Measurements from ENCODE around the gene PER3. TPM values are rescaled to one million over a fixed set of nuclear protein-coding genes. Genes with fewer than 3 reads are reported as not detected.

PER3 gene
- total and polyA plus RNA-seq, 2 experiments from 2014 or later: 1.9 to 2.7 TPM

DNA sequence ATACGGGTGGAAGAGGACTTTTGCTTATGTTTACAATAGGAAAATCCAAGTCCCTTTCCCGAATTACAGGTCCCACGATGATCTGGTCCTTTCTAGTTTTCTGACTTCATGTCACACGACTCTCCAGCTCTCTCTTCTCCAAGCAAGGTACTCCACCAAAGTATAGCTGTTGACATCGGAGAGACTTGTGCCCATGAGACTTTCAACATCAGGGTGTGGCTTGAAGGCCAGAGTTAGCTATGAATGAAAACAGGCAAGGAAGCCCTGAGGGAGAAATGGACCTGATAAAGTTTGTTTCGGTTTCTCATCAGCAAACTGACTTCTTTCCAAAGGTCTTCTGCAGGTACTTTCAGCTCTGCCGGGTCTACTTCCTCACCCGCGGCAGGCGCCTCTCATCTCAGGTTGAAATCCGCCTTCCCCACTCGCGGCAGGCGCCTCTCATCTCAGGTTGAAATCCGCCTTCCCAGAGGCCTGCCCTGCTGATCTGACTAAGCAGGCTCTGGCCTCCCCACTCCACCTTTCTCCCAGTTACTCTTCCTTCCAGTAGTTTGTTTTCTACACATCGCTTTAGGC, 2.1 kb upstream of the PER3 start:
- Histone ChIP-seq H2AFZ (no peak overlapping the region), H3K4me2 (no peak overlapping the region), H3K36me3 (replicated peaks; ENCODE audit: insufficient read depth, low read depth) (no peaks in the 10 kb centered on the region), H3K9me3 (ENCODE audit: low read depth) (no peaks in the 10 kb centered on the region), H3K79me2 (no peaks in the 10 kb centered on the region), H3K27ac (no peak overlapping the region), H3K27me3 (no peaks in the 10 kb centered on the region), H3K4me3 (no peak overlapping the region), H4K20me1 (ENCODE audit: insufficient read depth, poor library complexity, severe bottlenecking) (no peaks in the 10 kb centered on the region), H3K9me2 (replicated peaks; ENCODE audit: insufficient read depth) (no peaks in the 10 kb centered on the region), H3K4me1 (ENCODE audit: insufficient read depth) (peaks cover 4% of the 10 kb centered on the region)
- DNase-seq (ENCODE audit: low spot score): no peak
- TF ChIP-seq, protein P1, sequence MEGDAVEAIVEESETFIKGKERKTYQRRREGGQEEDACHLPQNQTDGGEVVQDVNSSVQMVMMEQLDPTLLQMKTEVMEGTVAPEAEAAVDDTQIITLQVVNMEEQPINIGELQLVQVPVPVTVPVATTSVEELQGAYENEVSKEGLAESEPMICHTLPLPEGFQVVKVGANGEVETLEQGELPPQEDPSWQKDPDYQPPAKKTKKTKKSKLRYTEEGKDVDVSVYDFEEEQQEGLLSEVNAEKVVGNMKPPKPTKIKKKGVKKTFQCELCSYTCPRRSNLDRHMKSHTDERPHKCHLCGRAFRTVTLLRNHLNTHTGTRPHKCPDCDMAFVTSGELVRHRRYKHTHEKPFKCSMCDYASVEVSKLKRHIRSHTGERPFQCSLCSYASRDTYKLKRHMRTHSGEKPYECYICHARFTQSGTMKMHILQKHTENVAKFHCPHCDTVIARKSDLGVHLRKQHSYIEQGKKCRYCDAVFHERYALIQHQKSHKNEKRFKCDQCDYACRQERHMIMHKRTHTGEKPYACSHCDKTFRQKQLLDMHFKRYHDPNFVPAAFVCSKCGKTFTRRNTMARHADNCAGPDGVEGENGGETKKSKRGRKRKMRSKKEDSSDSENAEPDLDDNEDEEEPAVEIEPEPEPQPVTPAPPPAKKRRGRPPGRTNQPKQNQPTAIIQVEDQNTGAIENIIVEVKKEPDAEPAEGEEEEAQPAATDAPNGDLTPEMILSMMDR (IDR thresholded peaks at IDR 0.05; ENCODE audit: poor library complexity): no peak
- no peak for TF ChIP-seq EZH2phosphoT487 (IDR thresholded peaks at IDR 0.05; ENCODE audit: low read depth, severe bottlenecking, unreplicated experiment)
- no peak for TF ChIP-seq EZH2 (IDR thresholded peaks at IDR 0.05; ENCODE audit: borderline replicate concordance)
- WGBS (ENCODE audit: low lambda C conversion rate, missing lambda C conversion rate): 94% methylated on average over 16 of the region's 16 CpGs

- no peaks in the 10 kb centered on the region for H3K36me3 ChIP-seq (replicated peaks; ENCODE audit: insufficient read depth, low read depth)
- no peaks in the 10 kb centered on the region for H3K9me3 ChIP-seq (ENCODE audit: low read depth)
- peak overlapping the region; percentile 64 for H3K4me3 ChIP-seq
- 25% methylated on average over 6 of the region's 34 CpGs for WGBS (ENCODE audit: low lambda C conversion rate, missing lambda C conversion rate)
- peak overlapping the region; percentile 51 for H3K27ac ChIP-seq
- DNase-seq (ENCODE audit: low spot score): peak; percentile 77
- no peaks in the 10 kb centered on the region for H3K79me2 ChIP-seq
- H3K27me3 ChIP-seq: no peaks in the 10 kb centered on the region
- no peak for TF ChIP-seq EZH2 (IDR thresholded peaks at IDR 0.05; ENCODE audit: borderline replicate concordance)
- TF ChIP-seq, protein P1 (IDR thresholded peaks at IDR 0.05; ENCODE audit: poor library complexity): no peak
- TF ChIP-seq EZH2phosphoT487 (IDR thresholded peaks at IDR 0.05; ENCODE audit: low read depth, severe bottlenecking, unreplicated experiment): no peak
- H2AFZ ChIP-seq: peak overlapping the region; percentile 93
- H3K4me1 ChIP-seq (ENCODE audit: insufficient read depth): peaks cover 4% of the 10 kb centered on the region
- H3K4me2 ChIP-seq: peak overlapping the region; percentile 95
- no peaks in the 10 kb centered on the region for H4K20me1 ChIP-seq (ENCODE audit: insufficient read depth, poor library complexity, severe bottlenecking)
- H3K9me2 ChIP-seq (replicated peaks; ENCODE audit: insufficient read depth): no peaks in the 10 kb centered on the region
These were observed 846 bp upstream of the PER3 start for GRCh38 chr1:7783178-7783711.

GRCh38 chr1:7784492-7785071, 491 bp downstream of the PER3 start:
- 77% methylated on average over 38 of the region's 52 CpGs for WGBS (ENCODE audit: low lambda C conversion rate, missing lambda C conversion rate)
- Histone ChIP-seq H3K4me2 (peak overlapping the region; percentile 79), H3K36me3 (replicated peaks; ENCODE audit: insufficient read depth, low read depth) (no peaks in the 10 kb centered on the region), H3K4me3 (no peak overlapping the region), H3K9me3 (ENCODE audit: low read depth) (no peaks in the 10 kb centered on the region), H3K79me2 (no peaks in the 10 kb centered on the region), H3K4me1 (ENCODE audit: insufficient read depth) (peaks cover 4% of the 10 kb centered on the region), H3K9me2 (replicated peaks; ENCODE audit: insufficient read depth) (no peaks in the 10 kb centered on the region), H3K27ac (peak overlapping the region; percentile 82), H2AFZ (peak overlapping the region; percentile 84), H3K27me3 (no peaks in the 10 kb centered on the region), H4K20me1 (ENCODE audit: insufficient read depth, poor library complexity, severe bottlenecking) (no peaks in the 10 kb centered on the region)
- DNase-seq (ENCODE audit: low spot score): no peak
- TF ChIP-seq EZH2 (IDR thresholded peaks at IDR 0.05; ENCODE audit: borderline replicate concordance) (no peak), EZH2phosphoT487 (IDR thresholded peaks at IDR 0.05; ENCODE audit: low read depth, severe bottlenecking, unreplicated experiment) (no peak)

- no peaks in the 10 kb centered on the region for H3K27me3 ChIP-seq
- H3K27ac ChIP-seq: no peak overlapping the region
- H2AFZ ChIP-seq: no peak overlapping the region
- H3K36me3 ChIP-seq (replicated peaks; ENCODE audit: insufficient read depth, low read depth): no peaks in the 10 kb centered on the region
- no peak overlapping the region for H3K4me2 ChIP-seq
- no peaks in the 10 kb centered on the region for H4K20me1 ChIP-seq (ENCODE audit: insufficient read depth, poor library complexity, severe bottlenecking)
- no peak overlapping the region for H3K4me3 ChIP-seq
- TF ChIP-seq EZH2phosphoT487 (IDR thresholded peaks at IDR 0.05; ENCODE audit: low read depth, severe bottlenecking, unreplicated experiment): no peak
- TF ChIP-seq, protein P1 (IDR thresholded peaks at IDR 0.05; ENCODE audit: poor library complexity): no peak
- no peak for TF ChIP-seq EZH2 (IDR thresholded peaks at IDR 0.05; ENCODE audit: borderline replicate concordance)
- peaks cover 3% of the 10 kb centered on the region for H3K9me3 ChIP-seq (ENCODE audit: low read depth)
- H3K9me2 ChIP-seq (replicated peaks; ENCODE audit: insufficient read depth): no peaks in the 10 kb centered on the region
- H3K4me1 ChIP-seq (ENCODE audit: insufficient read depth): peaks cover 4% of the 10 kb centered on the region
- H3K79me2 ChIP-seq: no peaks in the 10 kb centered on the region
- WGBS (ENCODE audit: low lambda C conversion rate, missing lambda C conversion rate): 96% methylated on average over 7 of the region's 7 CpGs
- DNase-seq (ENCODE audit: low spot score): no peak
These were observed 1.0 kb downstream of the PER3 start for GRCh38 chr1:7785108-7785507.
